Glutamatergic neuron (in vitro differentiated cells): ENCODE data around the gene ZNF280C. TPM values are rescaled to one million over a fixed set of nuclear protein-coding genes. Genes with fewer than 3 reads are reported as not detected.
A peak's percentile ranks its signal among the peaks of the same experiment; 100 is the strongest.

Experiments used
- DNase-seq: peaks from one replicate; pipeline ENCODE4 v3.0.0; 2022
- H3K27ac Mint-ChIP-seq: one replicate; pipeline ENCODE4 v1.8.0; 2020; ENCODE audit warnings: mild to moderate bottlenecking, mixed read lengths, inconsistent platforms; ENCODE audit not compliant: unreplicated experiment
- H3K27me3 Mint-ChIP-seq: one replicate; pipeline ENCODE4 v1.8.0; 2020; ENCODE audit warnings: mild to moderate bottlenecking, moderate library complexity, mixed read lengths, inconsistent platforms; ENCODE audit not compliant: unreplicated experiment
- H3K36me3 Mint-ChIP-seq: one replicate; pipeline ENCODE4 v1.8.0; 2020; ENCODE audit warnings: mild to moderate bottlenecking, mixed read lengths, inconsistent platforms; ENCODE audit not compliant: unreplicated experiment
- H3K4me1 Mint-ChIP-seq: one replicate; pipeline ENCODE4 v1.8.0; 2020; ENCODE audit warnings: mild to moderate bottlenecking, low read depth, mixed read lengths, inconsistent platforms; ENCODE audit not compliant: unreplicated experiment
- H3K4me3 Mint-ChIP-seq: one replicate; pipeline ENCODE4 v1.8.0; 2020; ENCODE audit warnings: mild to moderate bottlenecking, mixed read lengths, inconsistent platforms; ENCODE audit not compliant: unreplicated experiment
- H3K9me3 Mint-ChIP-seq: one replicate; pipeline ENCODE4 v1.8.0; 2020; ENCODE audit warnings: mild to moderate bottlenecking, moderate library complexity, mixed read lengths, inconsistent platforms; ENCODE audit not compliant: unreplicated experiment
- long read RNA-seq: library from polyadenylated mRNA; unstranded; transcript quantifications from one replicate; pipeline ENCODE4 v2.0.0, GENCODE V29; 2020; ENCODE audit not compliant: unreplicated experiment
- total RNA-seq: library from RNA; stranded (reverse); fragmentation: NEBNext Ultra II Directional; extraction: Animal tissue kit (Norgen Biotek cat#: 25700); gene quantifications from one replicate; pipeline ENCODE4 v1.2.1, GENCODE V29; 2021; ENCODE audit not compliant: unreplicated experiment
- TF ChIP-seq, protein P1 (sequence below): fragments of 200-600 bp; sonication (generic); IDR thresholded peaks from one replicate; pipeline ENCODE4 v1.5.0; 2021; ENCODE audit not compliant: partially characterized antibody, unreplicated experiment

ZNF280C gene, protein sequence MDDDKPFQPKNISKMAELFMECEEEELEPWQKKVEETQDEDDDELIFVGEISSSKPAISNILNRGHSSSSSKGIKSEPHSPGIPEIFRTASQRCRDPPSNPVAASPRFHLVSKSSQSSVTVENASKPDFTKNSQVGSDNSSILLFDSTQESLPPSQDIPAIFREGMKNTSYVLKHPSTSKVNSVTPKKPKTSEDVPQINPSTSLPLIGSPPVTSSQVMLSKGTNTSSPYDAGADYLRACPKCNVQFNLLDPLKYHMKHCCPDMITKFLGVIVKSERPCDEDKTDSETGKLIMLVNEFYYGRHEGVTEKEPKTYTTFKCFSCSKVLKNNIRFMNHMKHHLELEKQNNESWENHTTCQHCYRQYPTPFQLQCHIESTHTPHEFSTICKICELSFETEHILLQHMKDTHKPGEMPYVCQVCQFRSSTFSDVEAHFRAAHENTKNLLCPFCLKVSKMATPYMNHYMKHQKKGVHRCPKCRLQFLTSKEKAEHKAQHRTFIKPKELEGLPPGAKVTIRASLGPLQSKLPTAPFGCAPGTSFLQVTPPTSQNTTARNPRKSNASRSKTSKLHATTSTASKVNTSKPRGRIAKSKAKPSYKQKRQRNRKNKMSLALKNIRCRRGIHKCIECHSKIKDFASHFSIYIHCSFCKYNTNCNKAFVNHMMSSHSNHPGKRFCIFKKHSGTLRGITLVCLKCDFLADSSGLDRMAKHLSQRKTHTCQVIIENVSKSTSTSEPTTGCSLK
- total RNA-seq: 13.0 TPM
- long read RNA-seq: 0 reads

DNA sequence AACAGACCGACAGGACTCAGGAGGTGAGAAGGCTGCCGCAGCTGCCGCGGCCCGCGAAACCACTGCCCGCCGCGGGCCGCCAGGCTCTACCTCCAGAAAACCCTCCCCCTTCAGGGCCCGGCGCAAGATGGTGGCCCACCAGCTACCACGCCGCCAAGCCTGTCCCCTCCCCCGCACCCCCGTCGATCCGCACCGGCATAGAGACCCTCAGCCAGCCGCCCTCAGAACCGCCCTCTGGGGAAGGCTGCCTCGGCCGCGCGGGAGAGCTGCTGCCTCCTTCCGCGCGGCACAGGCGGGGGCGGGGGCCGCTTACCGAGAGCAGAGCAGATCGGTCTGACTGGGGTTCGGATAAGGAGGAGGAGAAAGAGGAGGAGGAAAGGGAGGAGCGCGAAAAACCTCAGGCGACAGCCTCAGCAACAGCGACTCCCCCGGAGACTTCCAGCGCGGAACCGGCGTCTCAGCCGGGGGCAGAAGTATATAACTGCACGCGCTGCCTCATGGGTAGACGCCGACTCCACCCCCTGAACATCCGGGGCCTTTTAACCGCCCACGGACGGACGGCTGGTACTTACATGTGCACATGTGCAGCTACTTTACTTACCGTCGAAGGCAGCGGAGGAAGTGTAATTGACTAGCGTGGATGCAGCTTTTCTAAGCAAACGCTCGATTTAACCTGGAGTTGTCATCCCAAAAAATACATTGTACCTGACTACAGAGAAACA, at the start of gene ZNF280C:
ZNF280C (minus strand) TSS at position 451 of the 722 bp plus-strand sequence. CDS start 8,450 bp downstream, outside the sequence.
- peak; percentile 89 for DNase-seq
- no peaks in the 10 kb centered on the region for H3K27me3 Mint-ChIP-seq
- H3K4me3 Mint-ChIP-seq: peak within 1 kb of the TSS; percentile 89
- H3K27ac Mint-ChIP-seq: peak within 1 kb of the TSS; percentile 88
- H3K4me1 Mint-ChIP-seq: no peaks in the 10 kb centered on the region
- TF ChIP-seq, protein P1, sequence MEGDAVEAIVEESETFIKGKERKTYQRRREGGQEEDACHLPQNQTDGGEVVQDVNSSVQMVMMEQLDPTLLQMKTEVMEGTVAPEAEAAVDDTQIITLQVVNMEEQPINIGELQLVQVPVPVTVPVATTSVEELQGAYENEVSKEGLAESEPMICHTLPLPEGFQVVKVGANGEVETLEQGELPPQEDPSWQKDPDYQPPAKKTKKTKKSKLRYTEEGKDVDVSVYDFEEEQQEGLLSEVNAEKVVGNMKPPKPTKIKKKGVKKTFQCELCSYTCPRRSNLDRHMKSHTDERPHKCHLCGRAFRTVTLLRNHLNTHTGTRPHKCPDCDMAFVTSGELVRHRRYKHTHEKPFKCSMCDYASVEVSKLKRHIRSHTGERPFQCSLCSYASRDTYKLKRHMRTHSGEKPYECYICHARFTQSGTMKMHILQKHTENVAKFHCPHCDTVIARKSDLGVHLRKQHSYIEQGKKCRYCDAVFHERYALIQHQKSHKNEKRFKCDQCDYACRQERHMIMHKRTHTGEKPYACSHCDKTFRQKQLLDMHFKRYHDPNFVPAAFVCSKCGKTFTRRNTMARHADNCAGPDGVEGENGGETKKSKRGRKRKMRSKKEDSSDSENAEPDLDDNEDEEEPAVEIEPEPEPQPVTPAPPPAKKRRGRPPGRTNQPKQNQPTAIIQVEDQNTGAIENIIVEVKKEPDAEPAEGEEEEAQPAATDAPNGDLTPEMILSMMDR: no peak
- H3K36me3 Mint-ChIP-seq: no peaks in the 10 kb centered on the region
- peaks cover 2% of the 10 kb centered on the region for H3K9me3 Mint-ChIP-seq

DNA sequence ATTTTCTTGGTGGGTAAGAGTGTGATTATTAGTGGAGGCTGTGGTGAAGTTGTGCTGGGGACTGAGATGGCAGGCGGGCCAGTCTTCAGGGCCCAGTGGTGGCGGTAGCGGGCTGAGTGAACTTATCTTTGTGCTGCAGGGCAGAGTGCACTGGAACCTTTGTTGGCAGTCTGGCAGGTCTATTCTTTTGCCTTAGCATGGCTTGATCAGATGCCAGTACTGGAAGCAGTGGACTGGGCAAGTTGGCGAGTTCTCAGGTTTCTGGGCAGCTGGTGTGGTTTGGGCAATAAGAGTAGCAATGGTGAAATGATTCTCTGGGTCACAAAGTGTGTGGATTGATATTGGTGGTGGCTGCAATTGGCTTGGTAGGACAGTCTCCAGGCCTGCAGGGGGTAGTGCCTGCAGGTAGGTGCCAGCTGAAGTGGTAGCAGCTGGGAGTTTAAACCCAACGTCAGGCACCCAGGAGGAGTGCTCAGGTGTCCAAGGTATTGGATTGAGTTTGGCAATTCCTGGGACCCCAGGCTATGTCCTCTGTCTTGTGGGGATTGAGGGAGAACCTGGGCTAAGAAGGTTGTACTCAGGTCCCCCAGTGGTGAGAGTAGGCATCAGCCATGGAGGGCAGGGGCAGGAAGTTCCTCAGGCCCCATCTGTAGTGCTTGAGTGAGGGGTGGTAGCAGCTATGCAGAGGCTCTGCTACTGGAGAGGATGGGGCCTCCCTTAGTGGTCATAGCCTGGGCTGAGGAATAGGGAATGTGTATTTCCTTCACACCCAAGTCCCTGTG, 36.1 kb upstream of the ZNF280C start:
- Mint-ChIP-seq H3K27ac (no peak overlapping the region), H3K36me3 (no peaks in the 10 kb centered on the region), H3K4me3 (no peak overlapping the region), H3K27me3 (no peaks in the 10 kb centered on the region), H3K4me1 (no peaks in the 10 kb centered on the region), H3K9me3 (no peaks in the 10 kb centered on the region)
- TF ChIP-seq, protein P1: no peak
- DNase-seq: no peak

DNA sequence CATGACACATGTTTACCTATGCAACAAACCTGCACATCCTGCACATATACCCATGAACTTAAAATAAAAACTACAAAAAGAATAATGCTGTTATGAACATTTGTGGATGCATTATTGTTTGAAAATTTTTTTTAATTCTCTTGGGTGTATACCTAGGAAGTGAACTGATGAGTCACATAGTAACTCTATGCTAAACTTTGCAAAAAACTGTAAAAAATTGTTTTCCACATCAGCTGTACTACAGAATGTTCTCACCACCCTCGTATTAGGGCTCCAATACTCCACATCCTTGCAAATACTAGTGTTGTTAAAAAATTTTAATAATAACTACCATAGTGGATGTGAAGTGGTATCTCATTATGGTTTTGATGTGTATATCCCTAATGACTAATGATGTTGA, 33.3 kb upstream of the ZNF280C start:
- H3K4me3 Mint-ChIP-seq: no peak overlapping the region
- H3K9me3 Mint-ChIP-seq: peaks cover 1% of the 10 kb centered on the region
- H3K27ac Mint-ChIP-seq: no peak overlapping the region
- DNase-seq: no peak
- H3K4me1 Mint-ChIP-seq: no peaks in the 10 kb centered on the region
- no peaks in the 10 kb centered on the region for H3K36me3 Mint-ChIP-seq
- no peaks in the 10 kb centered on the region for H3K27me3 Mint-ChIP-seq
- TF ChIP-seq, protein P1: no peak

DNA sequence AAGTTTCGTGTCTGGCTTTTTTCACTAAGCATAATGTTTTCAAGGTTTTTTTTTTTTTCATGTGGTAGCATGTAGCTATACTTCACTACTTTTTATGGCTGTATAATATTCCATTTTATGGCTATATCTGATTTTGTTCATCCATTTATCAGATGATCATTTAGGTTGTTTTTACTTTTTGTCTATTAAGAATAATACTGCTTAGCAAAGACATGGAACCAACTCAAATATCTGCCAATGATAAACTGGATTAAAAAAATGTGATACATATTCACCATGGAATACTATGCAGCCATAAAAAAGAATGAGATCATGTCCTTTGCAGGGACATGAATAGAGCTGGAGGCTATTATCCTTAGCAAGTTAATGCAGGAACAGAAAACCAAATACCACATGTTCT, 32.7 kb upstream of the ZNF280C start:
- Mint-ChIP-seq H3K4me1 (peaks cover 2% of the 10 kb centered on the region), H3K36me3 (no peaks in the 10 kb centered on the region), H3K27me3 (no peaks in the 10 kb centered on the region), H3K4me3 (no peak overlapping the region), H3K27ac (no peak overlapping the region), H3K9me3 (peaks cover 1% of the 10 kb centered on the region)
- no peak for DNase-seq
- TF ChIP-seq, protein P1: no peak
